PC-3 (cell line): Measurements from ENCODE around the gene MYL1. TPM values are rescaled to one million over a fixed set of nuclear protein-coding genes. Genes with fewer than 3 reads are reported as not detected.

Experiments used
- ATAC-seq: fragments of 200-7000 bp; cut with Tn5 transposase; 2 replicates; pipeline ENCODE4 v1.9.1; 2020; ENCODE audit warnings: mild to moderate bottlenecking, moderate library complexity
- BruUV-seq: library from RNA; stranded (reverse); fragments of 400-500 nt; replicated peaks from 2 replicates; lab custom pipeline; 2021; lab: Mats Ljungman, UMichigan
- CTCF ChIA-PET: fragments of 300-600 bp; sonication (Branson Sonifier 250); formaldehyde crosslinking; loops from one replicate; lab custom pipeline; 2022; ENCODE audit warnings: antibody characterized with exemption; lab: Charles Lee
- POLR2A ChIA-PET: fragments of 300-600 bp; sonication (Branson Sonifier 250); formaldehyde crosslinking; loops from one replicate; lab custom pipeline; 2022; ENCODE audit warnings: antibody characterized with exemption; ENCODE audit not compliant: unreplicated experiment; lab: Charles Lee
- DNase-seq: peaks from one replicate; pipeline ENCODE4 v3.0.0-alpha.2; 2015
- H2AFZ ChIP-seq: fragments of 300-600 bp; sonication (generic); 2 replicates; pipeline ENCODE4 v1.6.0; 2016; ENCODE audit warnings: antibody characterized with exemption, low read length
- H3F3A ChIP-seq: fragments of 300-600 bp; sonication (generic); one replicate; pipeline ENCODE4 v1.6.0; 2017; ENCODE audit warnings: antibody characterized with exemption, low read length, control low read depth, mild to moderate bottlenecking; ENCODE audit not compliant: unreplicated experiment
- H3K27ac ChIP-seq: fragments of 300-600 bp; sonication (generic); 2 replicates; pipeline ENCODE4 v1.5.1; 2016; ENCODE audit warnings: mild to moderate bottlenecking, low read length
- H3K27me3 ChIP-seq: fragments of 300-600 bp; sonication (generic); 2 replicates; pipeline ENCODE4 v1.6.1; 2016; ENCODE audit warnings: low read length, mixed read lengths
- H3K36me3 ChIP-seq: fragments of 300-600 bp; sonication (generic); 2 replicates; pipeline ENCODE4 v1.6.1; 2016; ENCODE audit warnings: low read depth, mixed run types, low read length, mixed read lengths
- H3K4me1 ChIP-seq: fragments of 300-600 bp; sonication (generic); 2 replicates; pipeline ENCODE4 v1.5.1; 2016; ENCODE audit warnings: low read length; ENCODE audit not compliant: insufficient read depth
- H3K4me2 ChIP-seq: fragments of 300-600 bp; sonication (generic); 2 replicates; pipeline ENCODE4 v1.6.0; 2016; ENCODE audit warnings: low read length
- H3K4me3 ChIP-seq: fragments of 300-600 bp; sonication (generic); 2 replicates; pipeline ENCODE4 v1.5.1; 2016; ENCODE audit warnings: mild to moderate bottlenecking, low read length, mixed read lengths
- H3K79me2 ChIP-seq: fragments of 300-600 bp; sonication (generic); 2 replicates; pipeline ENCODE4 v1.6.1; 2017; ENCODE audit warnings: low read length, mixed read lengths
- H3K9ac ChIP-seq: fragments of 300-600 bp; sonication (generic); 2 replicates; pipeline ENCODE4 v1.6.0; 2016; ENCODE audit warnings: mild to moderate bottlenecking, low read length
- H3K9me2 ChIP-seq: fragments of 300-600 bp; sonication (generic); replicated peaks from 2 replicates; pipeline ENCODE4 v1.6.1; 2016; ENCODE audit warnings: mixed run types, low read length, mixed read lengths
- H3K9me3 ChIP-seq: fragments of 300-600 bp; sonication (generic); 2 replicates; pipeline ENCODE4 v1.6.1; 2016; ENCODE audit warnings: low read length, mixed read lengths
- H4K20me1 ChIP-seq: fragments of 300-600 bp; sonication (generic); 2 replicates; pipeline ENCODE4 v1.6.1; 2016; ENCODE audit warnings: low read length, mixed read lengths
- EZH2 ChIP-seq: fragments of 300-600 bp; sonication (generic); IDR thresholded peaks from one replicate; pipeline ENCODE4 v1.6.1; 2017; ENCODE audit warnings: antibody characterized with exemption, mild to moderate bottlenecking, low read length; ENCODE audit not compliant: unreplicated experiment
- EZH2phosphoT487 ChIP-seq: fragments of 300-600 bp; sonication (generic); IDR thresholded peaks from 2 replicates; pipeline ENCODE4 v1.6.1; 2018; ENCODE audit warnings: mild to moderate bottlenecking, antibody characterized with exemption, low read length, borderline replicate concordance
- intact Hi-C: fragments of 100-400 bp; cut with micrococcal nuclease; formaldehyde crosslinking; loops from 2 replicates; pipeline ENCODE4 v1.9.0; 2023
- total RNA-seq: library from RNA; depleted of rRNA; stranded (reverse); fragments of >200 nt; gene quantifications from 2 replicates; pipeline ENCODE4 v1.2.3, GENCODE V29; 2014
- TF ChIP-seq, protein P1 (sequence below): fragments of 300-600 bp; sonication (generic); conservative IDR thresholded peaks from 2 replicates; pipeline ENCODE4 v1.5.1; 2017; ENCODE audit warnings: antibody characterized with exemption, low read depth, mild to moderate bottlenecking, low read length

The MYL1 gene
- total RNA-seq, 1 experiment from 2014 or later = not detected

DNA sequence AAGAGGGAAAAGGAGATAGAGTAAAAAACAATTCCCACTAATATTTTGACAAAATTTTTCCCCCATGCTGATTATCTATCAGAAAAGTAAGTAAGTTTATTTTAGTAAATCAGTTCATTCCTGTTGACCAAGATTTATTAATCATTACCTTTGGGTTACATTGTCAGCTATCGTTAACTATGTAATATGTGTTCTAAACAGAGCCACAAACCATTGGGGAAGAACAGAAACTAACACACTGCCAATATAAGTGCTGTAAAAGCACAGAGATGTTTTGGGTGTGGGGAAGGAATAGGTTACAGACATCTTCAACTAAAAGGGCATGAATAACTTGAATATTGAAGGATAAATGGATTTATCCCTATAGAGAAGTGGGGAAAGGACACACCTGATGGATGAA lies 47.3 kb downstream of the MYL1 start:
- Histone ChIP-seq H3K4me2 (no peak overlapping the region), H3K79me2 (no peaks in the 10 kb centered on the region), H3K9me2 (no peaks in the 10 kb centered on the region), H3K27me3 (peaks cover 16% of the 10 kb centered on the region), H3F3A (no peaks in the 10 kb centered on the region), H3K9me3 (no peaks in the 10 kb centered on the region), H3K9ac (no peak overlapping the region), H3K4me3 (no peak overlapping the region), H3K27ac (no peak overlapping the region), H2AFZ (no peak overlapping the region), H3K4me1 (no peaks in the 10 kb centered on the region), H4K20me1 (no peaks in the 10 kb centered on the region), H3K36me3 (no peaks in the 10 kb centered on the region)
- DNase-seq (no peak), ATAC-seq (no peak)
- intact Hi-C loops = no loop called here
- ChIA-PET POLR2A (no interaction called here), CTCF (no interaction called here)
- no TSS peak for BruUV-seq
- TF ChIP-seq, protein P1, sequence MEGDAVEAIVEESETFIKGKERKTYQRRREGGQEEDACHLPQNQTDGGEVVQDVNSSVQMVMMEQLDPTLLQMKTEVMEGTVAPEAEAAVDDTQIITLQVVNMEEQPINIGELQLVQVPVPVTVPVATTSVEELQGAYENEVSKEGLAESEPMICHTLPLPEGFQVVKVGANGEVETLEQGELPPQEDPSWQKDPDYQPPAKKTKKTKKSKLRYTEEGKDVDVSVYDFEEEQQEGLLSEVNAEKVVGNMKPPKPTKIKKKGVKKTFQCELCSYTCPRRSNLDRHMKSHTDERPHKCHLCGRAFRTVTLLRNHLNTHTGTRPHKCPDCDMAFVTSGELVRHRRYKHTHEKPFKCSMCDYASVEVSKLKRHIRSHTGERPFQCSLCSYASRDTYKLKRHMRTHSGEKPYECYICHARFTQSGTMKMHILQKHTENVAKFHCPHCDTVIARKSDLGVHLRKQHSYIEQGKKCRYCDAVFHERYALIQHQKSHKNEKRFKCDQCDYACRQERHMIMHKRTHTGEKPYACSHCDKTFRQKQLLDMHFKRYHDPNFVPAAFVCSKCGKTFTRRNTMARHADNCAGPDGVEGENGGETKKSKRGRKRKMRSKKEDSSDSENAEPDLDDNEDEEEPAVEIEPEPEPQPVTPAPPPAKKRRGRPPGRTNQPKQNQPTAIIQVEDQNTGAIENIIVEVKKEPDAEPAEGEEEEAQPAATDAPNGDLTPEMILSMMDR = no peak
- no peak for TF ChIP-seq EZH2
- TF ChIP-seq EZH2phosphoT487 = no peak

DNA sequence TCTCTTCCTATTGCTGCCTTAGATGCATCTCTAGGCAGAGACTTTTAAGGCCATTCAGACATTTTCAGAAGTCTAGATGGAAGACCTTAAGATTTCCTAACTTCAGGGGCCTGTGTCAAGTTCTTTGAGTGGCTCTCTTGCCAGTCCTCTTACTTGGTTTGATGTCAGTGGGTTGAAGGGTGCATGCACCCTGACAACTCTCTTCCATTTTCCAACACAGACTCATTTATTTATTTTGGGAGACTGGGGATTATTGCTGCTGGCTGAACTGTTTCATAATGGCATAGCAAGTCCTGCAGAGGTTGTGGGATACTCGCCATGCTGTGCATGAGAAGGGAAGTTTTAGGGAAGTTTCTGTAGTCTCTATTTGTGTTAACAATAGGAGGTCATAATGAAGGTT lies 50.7 kb downstream of the MYL1 start:
- Histone ChIP-seq H3K9me3 (no peaks in the 10 kb centered on the region), H3K4me3 (no peak overlapping the region), H3K9ac (no peak overlapping the region), H3K36me3 (no peaks in the 10 kb centered on the region), H3K9me2 (no peaks in the 10 kb centered on the region), H3K79me2 (no peaks in the 10 kb centered on the region), H3K4me2 (no peak overlapping the region), H2AFZ (no peak overlapping the region), H3K4me1 (no peaks in the 10 kb centered on the region), H3F3A (no peaks in the 10 kb centered on the region), H3K27ac (no peak overlapping the region), H3K27me3 (peaks cover 24% of the 10 kb centered on the region; the same call in 1 of the 2 replicates), H4K20me1 (no peaks in the 10 kb centered on the region)
- POLR2A ChIA-PET = no interaction called here
- BruUV-seq = no TSS peak
- intact Hi-C loops = no loop called here
- no peak for ATAC-seq
- no peak for DNase-seq
- TF ChIP-seq, protein P1 = no peak
- TF ChIP-seq EZH2 (no peak), EZH2phosphoT487 (no peak)
- CTCF ChIA-PET = no interaction called here

DNA sequence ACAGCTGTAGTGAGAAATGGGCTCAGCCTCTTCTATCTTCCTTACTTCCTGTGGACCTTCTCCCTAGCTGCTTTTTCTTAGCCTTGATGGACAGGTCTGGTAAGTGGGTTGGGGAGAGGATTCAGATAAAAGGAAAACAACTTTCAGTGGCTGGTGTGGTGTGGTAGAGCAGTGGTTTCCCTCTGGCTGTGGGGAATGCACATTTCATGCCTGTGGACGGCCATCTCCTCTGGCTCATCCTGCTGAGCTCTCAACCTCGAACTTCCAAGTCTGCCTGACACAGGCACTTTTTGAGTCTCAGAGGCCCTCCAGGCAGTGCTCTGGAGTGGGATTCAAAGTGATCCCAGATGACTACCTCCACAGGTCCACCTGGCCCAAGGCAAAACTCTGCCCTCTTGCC lies 51.1 kb downstream of the MYL1 start:
- no peak overlapping the region for H3K27ac ChIP-seq
- H3K4me1 ChIP-seq = no peaks in the 10 kb centered on the region
- H3K79me2 ChIP-seq = no peaks in the 10 kb centered on the region
- DNase-seq (no peak), ATAC-seq (no peak)
- H3F3A ChIP-seq = no peaks in the 10 kb centered on the region
- H3K4me2 ChIP-seq = no peak overlapping the region
- no peaks in the 10 kb centered on the region for H3K9me2 ChIP-seq
- H3K9ac ChIP-seq = no peak overlapping the region
- TF ChIP-seq EZH2phosphoT487 = no peak
- TF ChIP-seq, protein P1 = no peak
- no peak for TF ChIP-seq EZH2
- BruUV-seq = no TSS peak
- no peaks in the 10 kb centered on the region for H3K36me3 ChIP-seq
- intact Hi-C loops = no loop called here
- no peak overlapping the region for H3K4me3 ChIP-seq
- no peaks in the 10 kb centered on the region for H4K20me1 ChIP-seq
- no peaks in the 10 kb centered on the region for H3K9me3 ChIP-seq
- H3K27me3 ChIP-seq = peaks cover 21% of the 10 kb centered on the region; the same call in 1 of the 2 replicates
- ChIA-PET CTCF (no interaction called here), POLR2A (no interaction called here)
- no peak overlapping the region for H2AFZ ChIP-seq
